NT2/D1 (cell line): Measurements from ENCODE around the gene MT1G.
"Not testable (repeated sequence)": the region's sequence is repeated elsewhere in the genome, so short reads cannot be mapped to it uniquely, and the experiment has no call there.

Experiments
- DNase-seq: peaks from one replicate; pipeline ENCODE4 v3.0.0-alpha.2; 2011; ENCODE audit warnings: low read depth, low spot score
- H3K27me3 ChIP-seq: 2 replicates; pipeline ENCODE4 v1.6.0; 2011; ENCODE audit warnings: mild to moderate bottlenecking; ENCODE audit not compliant: insufficient read length, insufficient read depth
- H3K36me3 ChIP-seq: 2 replicates; pipeline ENCODE4 v1.6.1; 2011; ENCODE audit warnings: mild to moderate bottlenecking, low read length, mixed read lengths; ENCODE audit not compliant: insufficient read depth, insufficient read length
- H3K4me1 ChIP-seq: 2 replicates; pipeline ENCODE4 v1.5.1; 2011; ENCODE audit not compliant: insufficient read depth, insufficient read length
- H3K4me3 ChIP-seq: 2 replicates; pipeline ENCODE4 v1.5.1; 2011; ENCODE audit warnings: low read depth; ENCODE audit not compliant: insufficient read length
- H3K9ac ChIP-seq: 2 replicates; pipeline ENCODE4 v1.6.0; 2011; ENCODE audit warnings: low read depth; ENCODE audit not compliant: insufficient read length
- H3K9me3 ChIP-seq: 2 replicates; pipeline ENCODE4 v1.5.1; 2011; ENCODE audit warnings: mild to moderate bottlenecking, low read length; ENCODE audit not compliant: insufficient read depth
- SUZ12 ChIP-seq: IDR thresholded peaks from 2 replicates; pipeline ENCODE4 v1.6.1; 2011; ENCODE audit not compliant: insufficient read length, insufficient read depth; ENCODE audit errors: extremely low read depth
- YY1 ChIP-seq: IDR thresholded peaks from 2 replicates; pipeline ENCODE4 v1.6.1; 2011; ENCODE audit not compliant: insufficient read length, insufficient read depth
- ZNF274 ChIP-seq: IDR thresholded peaks from 2 replicates; pipeline ENCODE4 v1.6.1; 2011; ENCODE audit warnings: mild to moderate bottlenecking, low read depth, low read length

The MT1G gene

DNA sequence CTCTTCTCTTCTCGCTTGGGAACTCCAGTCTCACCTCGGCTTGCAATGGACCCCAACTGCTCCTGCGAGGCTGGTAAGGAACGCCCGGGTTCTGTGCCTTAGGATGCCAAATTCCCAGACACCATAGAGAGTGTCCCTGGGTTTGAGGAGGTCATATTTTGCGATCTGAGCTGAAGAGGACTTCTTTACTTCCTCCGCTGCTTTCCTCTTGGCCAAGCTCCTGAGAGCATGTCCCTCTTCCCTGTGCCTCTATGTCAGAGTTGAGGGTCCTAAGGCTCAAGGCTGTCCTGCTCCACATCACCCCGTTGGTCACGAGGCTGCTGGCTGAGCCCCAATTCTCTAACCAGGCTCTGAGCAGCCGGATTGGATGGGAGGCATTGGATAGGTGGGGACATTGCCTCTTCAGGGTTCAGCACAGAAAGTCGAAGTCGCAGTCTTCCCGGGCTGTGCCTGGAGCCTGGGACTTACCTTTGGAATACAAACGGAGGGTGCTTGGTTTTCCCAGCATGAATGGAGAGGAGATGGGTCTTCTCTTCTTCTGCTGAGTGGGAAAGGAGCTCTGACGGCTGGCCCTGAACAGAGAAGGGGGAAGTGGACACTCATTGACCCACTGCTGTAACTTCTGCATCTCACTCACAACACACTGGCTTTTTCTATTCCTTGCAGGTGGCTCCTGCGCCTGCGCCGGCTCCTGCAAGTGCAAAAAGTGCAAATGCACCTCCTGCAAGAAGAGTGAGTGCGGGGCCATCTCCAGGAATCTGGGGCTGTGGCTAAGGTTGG, 2.2 kb upstream of the MT1G start:
- TF ChIP-seq YY1 (no peak), ZNF274 (no peak), SUZ12 (no peak)
- H3K9me3 ChIP-seq, result no peaks in the 10 kb centered on the region
- no peaks in the 10 kb centered on the region for H3K36me3 ChIP-seq
- H3K9ac ChIP-seq, result no peak overlapping the region
- no peaks in the 10 kb centered on the region for H3K4me1 ChIP-seq
- DNase-seq, result no peak
- no peak overlapping the region for H3K4me3 ChIP-seq
- H3K27me3 ChIP-seq, result peaks cover 7% of the 10 kb centered on the region

DNA sequence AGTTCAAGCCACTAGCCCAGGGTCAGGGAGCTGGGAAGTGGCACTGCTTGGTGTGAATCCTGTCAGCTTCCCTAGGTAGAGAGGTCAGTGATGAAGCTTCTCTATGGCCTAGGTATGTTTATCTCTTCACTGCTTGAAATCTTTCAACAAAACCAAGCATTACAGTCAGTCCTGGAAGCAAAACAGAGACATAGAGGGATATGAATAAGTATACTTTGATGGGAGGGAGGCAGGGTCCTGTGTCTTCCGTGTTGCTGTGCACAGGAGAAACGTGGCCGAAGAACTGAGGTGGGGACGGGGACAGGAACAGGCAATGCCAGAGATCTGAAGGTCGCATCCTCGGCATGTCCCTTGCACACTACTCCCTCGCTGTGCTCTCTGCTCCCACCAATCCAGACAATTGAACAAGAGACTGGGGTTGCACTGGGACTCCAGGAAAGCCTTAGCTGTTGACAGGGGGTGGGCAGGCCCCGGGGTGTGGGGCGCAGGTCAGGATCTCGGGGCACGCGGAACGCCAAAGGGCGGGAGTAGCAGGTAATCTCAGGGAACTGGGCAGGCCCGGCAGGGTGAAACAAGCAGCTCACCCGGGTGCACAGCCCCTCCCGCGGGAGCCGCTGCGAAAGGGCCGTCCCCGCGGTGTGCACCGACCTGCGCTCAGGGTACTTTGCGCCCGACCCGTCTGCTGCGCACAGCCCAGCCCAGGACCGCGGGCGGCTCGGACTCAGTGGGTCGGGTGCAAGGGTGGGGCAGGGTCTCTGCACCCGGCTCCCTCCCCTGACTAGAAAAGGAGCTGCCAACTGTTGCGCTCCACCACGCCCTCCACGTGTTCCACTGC, 1.4 kb upstream of the MT1G start, which contains the start of gene MT1H:
Gene MT1H, plus strand, starts transcription at position 810 of the 835 bp plus-strand sequence. CDS start 71 bp downstream, outside the sequence.
- Histone ChIP-seq H3K36me3 (no peaks in the 10 kb centered on the region), H3K4me1 (no peaks in the 10 kb centered on the region), H3K9ac (no peak within 1 kb of the TSS), H3K4me3 (no peak within 1 kb of the TSS), H3K9me3 (no peaks in the 10 kb centered on the region), H3K27me3 (peaks cover 7% of the 10 kb centered on the region)
- DNase-seq, result no peak
- no peak for TF ChIP-seq YY1

DNA sequence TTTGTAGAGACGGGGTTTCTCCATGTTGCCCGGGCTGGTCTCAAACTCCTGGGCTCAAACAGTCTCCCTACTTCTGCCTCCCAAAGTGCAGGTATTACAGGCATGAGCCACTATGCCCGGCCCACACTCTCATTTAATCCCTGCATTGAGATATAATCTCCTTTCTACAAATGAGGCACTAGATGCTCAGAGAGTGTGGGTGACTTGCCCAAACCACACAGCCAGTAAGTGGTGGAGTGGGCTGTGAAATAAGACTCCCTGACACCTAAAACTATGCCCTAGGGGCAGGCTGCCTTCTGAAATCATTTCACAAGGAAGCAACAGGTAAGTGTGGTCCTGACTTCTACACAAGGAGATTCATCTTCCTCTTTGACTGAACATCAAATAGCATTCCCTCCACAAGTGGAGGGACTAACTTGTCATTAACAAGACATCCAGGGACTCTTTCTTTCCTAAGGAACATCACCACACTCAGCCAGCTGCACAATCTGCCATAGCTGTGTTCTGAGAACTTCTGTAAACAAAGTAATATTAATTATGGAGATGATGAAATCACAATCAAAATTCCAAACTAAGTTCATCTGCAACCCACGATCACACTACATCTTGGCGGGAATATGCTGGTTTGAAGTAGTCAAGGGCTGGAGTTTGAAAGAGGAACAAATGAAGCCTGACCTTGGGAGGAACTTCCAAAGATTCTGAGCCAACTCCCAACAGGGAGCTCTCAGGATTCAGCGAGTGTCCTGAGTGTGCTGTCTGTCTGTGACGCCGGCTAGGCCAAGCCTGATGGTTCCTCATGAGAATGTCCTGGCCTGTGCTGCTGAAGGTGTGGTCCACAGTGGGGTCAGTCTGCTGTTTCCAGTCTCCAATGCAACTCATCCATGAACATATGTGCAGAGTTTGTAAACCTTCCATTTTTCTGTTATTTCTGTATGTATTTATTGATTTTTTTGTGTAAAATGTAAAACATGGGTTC, 2.3 kb downstream of the MT1G start:
- not testable (repeated sequence) for H3K36me3 ChIP-seq, H3K27me3 ChIP-seq, DNase-seq, H3K9ac ChIP-seq, H3K4me1 ChIP-seq, H3K9me3 ChIP-seq, H3K4me3 ChIP-seq

GRCh38 chr16:56664506-56664905, 3.4 kb downstream of the MT1G start:
- H3K27me3 ChIP-seq, result no peaks in the 10 kb centered on the region
- no peak for DNase-seq
- peaks cover 21% of the 10 kb centered on the region for H3K36me3 ChIP-seq
- TF ChIP-seq YY1 (no peak), ZNF274 (no peak), SUZ12 (no peak)
- H3K4me3 ChIP-seq, result no peak overlapping the region
- no peaks in the 10 kb centered on the region for H3K9me3 ChIP-seq
- no peaks in the 10 kb centered on the region for H3K4me1 ChIP-seq
- no peak overlapping the region for H3K9ac ChIP-seq

DNA sequence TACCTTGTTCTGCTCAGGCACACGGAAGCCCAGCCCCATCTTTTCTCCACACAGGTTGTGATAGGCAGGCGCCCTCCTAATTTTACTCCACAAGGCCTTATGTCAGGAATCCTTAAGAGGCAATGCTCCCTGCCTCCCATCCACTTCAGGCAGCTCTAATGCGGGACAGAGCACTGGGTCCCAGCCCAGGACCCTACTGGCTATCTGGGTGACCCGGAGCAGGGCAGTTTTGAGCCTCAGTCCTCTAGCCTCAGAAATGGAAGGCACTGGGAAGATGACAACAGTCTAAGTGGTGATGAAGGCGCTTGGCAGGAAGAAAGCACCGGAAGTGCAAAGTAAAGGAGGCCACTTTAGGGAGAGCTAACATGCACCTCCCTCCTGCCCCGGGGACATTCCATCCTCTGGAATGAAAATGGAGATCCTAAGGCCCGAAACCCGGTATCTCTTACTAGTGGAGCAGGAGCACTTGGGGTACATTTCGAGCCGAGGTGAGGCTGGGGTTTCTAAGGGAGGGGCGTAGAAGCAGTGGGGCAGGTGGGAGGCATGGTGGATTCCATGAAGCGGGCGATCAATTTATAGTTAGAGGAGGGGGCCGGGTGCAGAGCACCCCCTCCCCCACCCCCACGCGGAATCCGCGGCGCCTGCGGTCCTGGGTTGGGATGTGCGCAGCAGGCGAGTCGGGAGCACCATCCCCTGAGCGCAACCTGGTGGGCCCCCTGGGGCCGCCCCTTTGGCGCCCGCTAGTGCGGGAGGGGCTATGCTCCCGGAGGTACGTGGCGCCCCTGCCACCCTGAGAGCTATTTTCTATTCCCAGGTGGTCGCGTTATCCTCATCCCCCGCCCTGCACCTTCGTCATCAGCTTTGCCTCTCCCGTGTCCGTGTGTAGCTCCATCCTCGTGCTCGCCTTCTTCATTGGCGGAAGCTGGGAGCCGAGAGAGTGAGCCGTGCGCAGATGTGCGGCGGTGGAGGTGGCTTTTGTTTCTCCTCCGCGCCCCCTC, 5.2 kb downstream of the MT1G start:
- no peaks in the 10 kb centered on the region for H3K4me1 ChIP-seq
- TF ChIP-seq YY1 (no peak), ZNF274 (no peak), SUZ12 (no peak)
- peaks cover 31% of the 10 kb centered on the region for H3K36me3 ChIP-seq
- no peak overlapping the region for H3K4me3 ChIP-seq
- no peak for DNase-seq
- H3K9ac ChIP-seq, result no peak overlapping the region
- no peaks in the 10 kb centered on the region for H3K27me3 ChIP-seq
- H3K9me3 ChIP-seq, result no peaks in the 10 kb centered on the region

DNA sequence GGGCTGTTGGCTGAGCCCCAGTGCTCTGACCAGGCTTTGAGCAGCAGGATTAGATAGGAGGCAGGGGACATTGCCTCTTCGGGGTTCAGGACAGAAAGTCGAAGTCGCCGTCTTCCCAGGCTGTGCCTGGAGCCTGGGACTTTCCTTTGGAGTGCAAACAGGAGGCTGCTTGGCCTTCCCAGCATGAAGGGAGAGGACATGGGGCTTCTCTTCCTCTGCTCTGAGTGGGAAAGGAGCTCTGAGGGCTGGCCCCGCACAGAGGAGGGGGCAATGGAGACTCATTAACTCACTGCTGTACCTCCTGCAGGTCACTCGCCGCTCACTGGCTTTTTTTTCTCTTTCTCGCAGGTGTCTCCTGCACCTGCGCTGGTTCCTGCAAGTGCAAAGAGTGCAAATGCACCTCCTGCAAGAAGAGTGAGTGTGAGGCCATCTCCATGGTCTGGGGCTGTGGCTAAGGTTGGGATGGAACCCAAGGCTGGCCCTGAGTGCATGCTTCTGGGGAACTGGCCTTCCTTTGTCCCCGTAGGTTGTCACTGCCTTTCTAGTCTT, 9.5 kb downstream of the MT1G start:
- DNase-seq, result no peak
- TF ChIP-seq YY1 (no peak), ZNF274 (no peak), SUZ12 (no peak)
- Histone ChIP-seq H3K9me3 (no peaks in the 10 kb centered on the region), H3K36me3 (peaks cover 31% of the 10 kb centered on the region), H3K9ac (peak overlapping the region; percentile 79), H3K27me3 (no peaks in the 10 kb centered on the region), H3K4me3 (peak overlapping the region; percentile 92), H3K4me1 (no peaks in the 10 kb centered on the region)
